ENCODE measurements around the gene NELFB.

Gene NELFB

GRCh38 chr9:137293482-137294090, 38.5 kb downstream of the NELFB start:
- DNase-seq: no peak

DNA sequence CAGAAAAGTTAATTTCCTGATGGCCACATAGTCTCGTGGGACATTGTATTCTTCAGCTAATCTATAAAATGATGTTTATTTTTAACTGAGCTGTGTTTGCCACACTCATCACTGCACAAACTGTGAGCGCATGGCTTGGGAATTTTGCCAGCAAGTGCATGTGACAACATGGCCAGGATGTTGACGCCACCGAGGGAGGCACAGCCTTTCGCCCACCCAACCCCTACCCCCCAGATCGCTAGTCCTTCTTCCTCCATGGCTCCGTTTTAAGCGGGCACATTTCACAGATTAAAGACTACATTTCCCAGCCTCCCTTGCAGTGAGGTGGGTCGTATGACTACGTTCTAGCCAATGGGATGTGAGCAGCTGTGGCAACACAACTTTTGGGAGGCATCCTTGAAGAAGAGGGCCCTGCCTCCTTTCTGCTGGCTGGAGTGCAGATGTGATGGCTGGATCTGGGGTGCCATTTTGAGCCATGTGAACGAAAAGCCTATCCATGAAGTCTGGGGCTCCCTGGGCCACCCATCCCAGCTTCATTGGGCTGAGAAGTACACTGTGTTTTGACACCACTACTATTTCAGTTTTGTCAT, 39.1 kb downstream of the NELFB start:
- DNase-seq: no peak

DNA sequence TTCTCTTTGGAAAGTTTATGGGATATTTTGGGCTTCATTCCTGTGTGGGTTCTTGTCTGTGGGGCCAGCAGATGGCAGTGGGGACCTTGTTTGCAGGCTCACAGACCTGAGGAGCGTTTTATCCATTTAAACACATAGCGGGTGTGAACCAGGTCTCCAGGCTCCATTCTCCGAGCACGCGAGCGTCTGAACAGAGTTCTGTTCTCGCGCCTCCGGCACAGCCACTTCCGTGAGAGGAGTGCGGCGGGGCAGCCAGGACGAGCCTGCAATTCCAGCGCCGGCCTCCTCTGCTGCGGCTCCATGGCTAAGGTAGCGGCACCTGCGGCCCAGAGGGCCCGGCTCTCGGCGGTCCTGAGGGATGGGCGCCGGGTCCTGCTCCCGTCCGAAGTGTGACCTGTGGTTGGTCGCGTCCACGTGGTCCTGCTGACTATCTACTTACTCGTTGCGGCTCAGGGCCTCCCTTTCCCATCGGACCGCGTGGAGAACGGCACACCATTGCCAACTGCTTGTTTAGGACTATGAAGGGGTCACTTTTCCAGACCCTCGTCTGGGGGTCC, 39.6 kb downstream of the NELFB start:
- peak; percentile 16 for DNase-seq

GRCh38 chr9:137295238-137295811, 40.2 kb downstream of the NELFB start:
- no peak for DNase-seq

DNA sequence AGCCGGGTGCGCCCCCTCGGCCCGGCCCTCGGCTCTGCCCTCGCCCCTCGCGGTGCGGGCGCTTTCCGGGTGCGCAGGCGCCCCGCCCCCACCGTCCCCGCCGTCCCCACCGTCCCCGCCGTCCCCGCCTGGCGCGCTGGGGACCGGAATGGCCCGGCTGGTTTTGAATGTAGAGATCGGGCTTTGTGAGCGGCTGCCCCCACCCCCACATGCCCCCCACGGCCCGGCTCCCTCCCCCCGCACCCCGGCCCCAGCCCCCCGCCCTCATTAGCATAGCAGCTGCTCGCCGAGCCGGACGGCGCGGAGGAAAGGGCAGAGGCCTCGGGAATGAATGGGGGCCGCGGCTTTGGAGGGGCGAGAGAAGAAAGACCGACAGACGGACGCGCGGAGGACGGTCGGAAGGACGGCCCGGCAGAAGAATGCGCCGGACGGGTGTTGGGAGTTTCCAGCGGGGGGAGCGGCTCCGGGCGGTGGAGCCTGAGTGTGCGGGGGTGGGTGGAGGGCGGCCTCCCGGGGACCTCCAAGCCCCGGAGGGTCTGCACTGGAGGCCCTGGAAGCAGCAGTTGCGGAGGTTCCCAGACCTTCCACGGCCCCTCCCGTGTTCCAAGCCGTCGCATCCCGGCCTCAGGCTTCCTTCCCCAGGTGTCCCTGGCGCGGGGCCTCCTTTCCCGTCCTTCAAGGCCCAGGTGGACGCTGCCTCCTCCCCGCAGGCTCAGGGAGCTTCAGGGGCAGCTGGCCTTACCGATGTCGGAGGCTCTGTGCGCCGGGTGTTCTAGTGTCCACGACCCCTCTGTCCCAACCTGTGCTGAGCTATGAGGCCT, 40.9 kb downstream of the NELFB start:
- DNase-seq: no peak

GRCh38 chr9:137296670-137297664, 41.8 kb downstream of the NELFB start:
- no peak for DNase-seq

GRCh38 chr9:137297966-137298365, 42.8 kb downstream of the NELFB start:
- no peak for DNase-seq

GRCh38 chr9:137298401-137299202, 43.5 kb downstream of the NELFB start:
- DNase-seq: no peak

DNA sequence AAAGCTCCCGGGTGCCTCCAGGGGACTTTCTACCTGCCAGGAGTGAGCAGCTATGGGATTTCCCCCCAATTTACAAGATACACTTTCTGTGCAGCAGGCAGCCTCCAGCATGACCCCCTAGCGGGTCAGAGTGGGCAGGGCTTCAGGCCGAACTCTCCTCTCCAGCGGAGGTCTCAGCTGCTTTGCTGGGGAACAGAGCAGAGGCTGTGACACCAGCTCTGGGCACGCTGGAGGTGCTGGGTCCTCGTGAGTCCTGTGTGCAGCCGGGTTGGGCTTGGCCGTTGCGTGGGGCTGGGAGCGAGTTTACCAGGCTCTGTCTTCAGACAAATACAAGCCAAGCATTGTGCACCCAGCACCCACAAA, 44.1 kb downstream of the NELFB start:
- DNase-seq: no peak

- no peak for DNase-seq
Observed at GRCh38 chr9:137299938-137300337, 44.8 kb downstream of the NELFB start.

DNA sequence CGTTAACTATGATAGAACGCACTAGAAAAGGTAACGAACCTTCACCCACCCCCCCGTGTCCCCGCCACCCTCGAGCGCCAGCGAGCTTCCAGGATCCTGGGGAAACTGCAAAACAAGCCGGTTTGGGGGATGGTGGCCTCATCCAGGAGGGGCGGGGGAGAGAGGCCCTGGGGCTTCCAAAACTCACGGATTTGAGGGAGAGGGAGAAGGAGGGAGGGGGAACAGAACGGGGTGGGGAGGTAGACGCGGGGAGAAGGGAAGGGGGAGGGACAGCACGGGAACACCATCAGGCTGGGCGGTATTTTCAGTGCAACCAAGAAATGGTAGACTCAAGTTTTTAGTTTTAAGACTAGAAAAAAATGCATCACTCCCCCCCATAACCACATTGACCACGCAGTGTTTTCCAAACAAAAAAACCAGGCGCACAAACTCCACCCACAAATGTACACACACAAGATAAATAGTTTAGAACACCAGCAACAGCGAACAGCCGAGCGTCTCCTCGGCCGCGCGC, 45.5 kb downstream of the NELFB start:
- DNase-seq: no peak

GRCh38 chr9:137301081-137301947, 46.2 kb downstream of the NELFB start:
- peak; percentile 33 for DNase-seq

GRCh38 chr9:137302118-137302448, 47.0 kb downstream of the NELFB start, which contains the start of gene NRARP:
Gene NRARP, minus strand, starts transcription at chr9:137302271. Its CDS starts 343 bp downstream, at chr9:137301928.
- DNase-seq: peak; percentile 37

GRCh38 chr9:137302449-137303150, 47.5 kb downstream of the NELFB start:
- DNase-seq: peak; percentile 37

- DNase-seq: no peak
Observed at GRCh38 chr9:137303151-137303892, 48.2 kb downstream of the NELFB start.

DNA sequence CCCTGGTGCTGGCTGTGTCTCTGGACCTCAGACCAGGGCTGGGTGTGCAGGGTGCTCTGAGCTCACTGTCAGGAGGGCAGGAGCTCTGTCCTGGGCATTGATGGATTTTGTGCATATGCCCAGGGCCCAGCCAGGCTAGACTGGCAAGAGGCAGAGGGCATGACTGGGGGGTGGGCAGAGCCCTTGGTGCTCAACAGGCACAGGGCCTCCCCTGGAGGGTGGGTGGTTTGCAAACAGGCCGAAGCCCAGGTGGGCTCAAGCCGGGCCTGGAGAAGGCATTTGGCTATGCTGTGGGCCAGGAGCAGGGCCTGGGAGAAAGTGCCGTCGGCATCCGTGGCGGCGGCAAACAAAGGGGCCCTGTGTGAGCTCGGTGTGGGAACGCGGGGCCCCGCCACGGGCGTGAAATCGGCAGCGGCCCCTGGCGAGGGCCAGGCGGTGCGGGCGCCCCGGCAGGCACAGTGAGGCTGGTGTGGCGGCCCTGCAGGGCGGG, 48.8 kb downstream of the NELFB start:
- no peak for DNase-seq

DNA sequence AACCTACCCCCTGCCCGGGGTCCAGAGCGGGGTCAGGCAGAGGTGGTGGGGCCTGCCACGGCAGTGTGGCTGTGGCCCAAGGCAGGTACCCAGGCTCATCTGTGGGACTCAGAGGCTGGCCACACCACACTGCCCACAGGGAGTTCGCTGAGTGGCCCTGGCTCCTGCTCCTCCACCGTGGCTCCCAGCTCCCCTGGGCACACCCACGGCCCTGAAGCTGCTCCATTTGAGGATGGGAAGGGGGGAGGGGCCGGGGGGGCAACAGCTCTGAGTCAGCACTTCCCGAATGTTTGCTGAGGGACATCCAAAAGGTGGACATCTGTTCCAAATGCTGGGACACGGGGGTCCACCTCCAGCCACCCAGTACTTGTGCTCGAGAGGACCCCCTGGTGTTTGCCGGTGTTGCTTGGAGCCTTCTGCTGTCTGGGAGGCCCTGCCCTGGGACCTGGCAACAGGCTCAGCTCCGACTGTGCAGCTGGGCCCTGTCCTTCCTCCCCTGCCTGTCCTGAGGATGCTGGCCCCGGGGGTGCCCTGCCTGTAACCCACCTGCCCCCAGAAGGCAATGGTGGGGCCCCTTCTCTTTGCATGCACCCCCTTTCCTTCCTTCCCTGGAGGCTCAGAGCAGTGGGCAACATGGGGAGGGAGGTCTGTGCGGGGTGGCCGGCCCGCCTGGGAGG, 49.4 kb downstream of the NELFB start:
- DNase-seq: no peak

Data from NCI-H526 treated with DMSO at 0.1 percent for 48 hours (cell line).